NB4 (cell line): ENCODE results near the gene PLEKHA4.

ENCODE experiments used
- MAX ChIP-seq: IDR thresholded peaks from 2 replicates; pipeline ENCODE4 v1.6.1; 2011; ENCODE audit warnings: low read depth, low read length
- MYC ChIP-seq: IDR thresholded peaks from 2 replicates; pipeline ENCODE4 v1.6.1; 2011; ENCODE audit warnings: low read depth, low read length
- POLR2A ChIP-seq: IDR thresholded peaks from 2 replicates; pipeline ENCODE4 v1.6.1; 2011; ENCODE audit warnings: mild to moderate bottlenecking; ENCODE audit not compliant: insufficient read length; ENCODE audit errors: extremely low read depth
- TF ChIP-seq, protein P1 (sequence below): IDR thresholded peaks from one replicate; pipeline ENCODE4 v1.5.1; 2012; ENCODE audit warnings: low read depth, low read length

- TF ChIP-seq, protein P1, sequence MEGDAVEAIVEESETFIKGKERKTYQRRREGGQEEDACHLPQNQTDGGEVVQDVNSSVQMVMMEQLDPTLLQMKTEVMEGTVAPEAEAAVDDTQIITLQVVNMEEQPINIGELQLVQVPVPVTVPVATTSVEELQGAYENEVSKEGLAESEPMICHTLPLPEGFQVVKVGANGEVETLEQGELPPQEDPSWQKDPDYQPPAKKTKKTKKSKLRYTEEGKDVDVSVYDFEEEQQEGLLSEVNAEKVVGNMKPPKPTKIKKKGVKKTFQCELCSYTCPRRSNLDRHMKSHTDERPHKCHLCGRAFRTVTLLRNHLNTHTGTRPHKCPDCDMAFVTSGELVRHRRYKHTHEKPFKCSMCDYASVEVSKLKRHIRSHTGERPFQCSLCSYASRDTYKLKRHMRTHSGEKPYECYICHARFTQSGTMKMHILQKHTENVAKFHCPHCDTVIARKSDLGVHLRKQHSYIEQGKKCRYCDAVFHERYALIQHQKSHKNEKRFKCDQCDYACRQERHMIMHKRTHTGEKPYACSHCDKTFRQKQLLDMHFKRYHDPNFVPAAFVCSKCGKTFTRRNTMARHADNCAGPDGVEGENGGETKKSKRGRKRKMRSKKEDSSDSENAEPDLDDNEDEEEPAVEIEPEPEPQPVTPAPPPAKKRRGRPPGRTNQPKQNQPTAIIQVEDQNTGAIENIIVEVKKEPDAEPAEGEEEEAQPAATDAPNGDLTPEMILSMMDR = no peak
- TF ChIP-seq MAX (no peak), MYC (no peak), POLR2A (no peak)
Observed at GRCh38 chr19:48798937-48799336, 69.5 kb downstream of the PLEKHA4 start.
